Measurements from ENCODE around the gene BIK.

The BIK gene

GRCh38 chr22:43088984-43089717 is 21.4 kb upstream of the BIK start, which contains the start of gene TTLL1:
Gene TTLL1 (minus strand): TSS chr22:43089391. CDS start chr22:43075586, 13,805 bp downstream.
- Histone ChIP-seq H3K4me1 (peaks cover 0 to 12% (median 5%) of the 10 kb centered on the region in 4 donors), H3K4me3 (peak within 1 kb of the TSS; percentile 65 to 75), H3K27me3 (no peaks in the 10 kb centered on the region), H3K9me3 (no peaks in the 10 kb centered on the region), H3K27ac (peak within 1 kb of the TSS; percentile 6 to 49), H3K36me3 (no peaks in the 10 kb centered on the region)
- intact Hi-C loops (cut with DNase I; ENCODE audit: low total_unique reads) = no loop called here
- peak; percentile 12 to 30 for TF ChIP-seq CTCF (IDR thresholded peaks at IDR 0.05)
- DNase-seq = peak; percentile 85 to 87

- Histone ChIP-seq H3K27ac (no peak overlapping the region), H3K27me3 (no peaks in the 10 kb centered on the region), H3K4me1 (peaks cover 0 to 12% (median 5%) of the 10 kb centered on the region in 4 donors), H3K4me3 (no peak overlapping the region), H3K9me3 (no peaks in the 10 kb centered on the region), H3K36me3 (no peaks in the 10 kb centered on the region)
- TF ChIP-seq CTCF (IDR thresholded peaks at IDR 0.05) = peak; percentile 20 to 26
- peak in 1 of 2 donors; percentile 62 for DNase-seq
- intact Hi-C loops (cut with DNase I; ENCODE audit: low total_unique reads) = no loop called here
These were observed 20.3 kb upstream of the BIK start for GRCh38 chr22:43090130-43090789.

GRCh38 chr22:43092085-43092484 is 18.5 kb upstream of the BIK start:
- no peak for TF ChIP-seq CTCF (IDR thresholded peaks at IDR 0.05)
- intact Hi-C loops (cut with DNase I; ENCODE audit: low total_unique reads) = no loop called here
- Histone ChIP-seq H3K27me3 (no peaks in the 10 kb centered on the region), H3K27ac (no peak overlapping the region), H3K36me3 (no peaks in the 10 kb centered on the region), H3K4me3 (no peak overlapping the region), H3K4me1 (peaks cover 0 to 12% (median 5%) of the 10 kb centered on the region in 4 donors), H3K9me3 (peaks cover 0 to 3% (median 0%) of the 10 kb centered on the region in 3 donors)
- no peak for DNase-seq

GRCh38 chr22:43094085-43094484 is 16.5 kb upstream of the BIK start:
- TF ChIP-seq CTCF (IDR thresholded peaks at IDR 0.05) = no peak
- peaks cover 0 to 7% (median 0%) of the 10 kb centered on the region in 4 donors for H3K4me1 ChIP-seq
- DNase-seq = no peak
- H3K9me3 ChIP-seq = peaks cover 0 to 3% (median 0%) of the 10 kb centered on the region in 3 donors
- H3K27me3 ChIP-seq = no peaks in the 10 kb centered on the region
- no peaks in the 10 kb centered on the region for H3K36me3 ChIP-seq
- intact Hi-C loops (cut with DNase I; ENCODE audit: low total_unique reads) = no loop called here
- H3K4me3 ChIP-seq = no peak overlapping the region
- H3K27ac ChIP-seq = no peak overlapping the region

- Histone ChIP-seq H3K27ac (no peak overlapping the region), H3K36me3 (no peaks in the 10 kb centered on the region), H3K27me3 (no peaks in the 10 kb centered on the region), H3K4me3 (no peak overlapping the region), H3K9me3 (peaks cover 0 to 3% (median 0%) of the 10 kb centered on the region in 3 donors), H3K4me1 (peaks cover 0 to 6% (median 0%) of the 10 kb centered on the region in 4 donors)
- no peak for DNase-seq
- no peak for TF ChIP-seq CTCF (IDR thresholded peaks at IDR 0.05)
- intact Hi-C loops (cut with DNase I; ENCODE audit: low total_unique reads) = no loop called here
These were observed 16.0 kb upstream of the BIK start for GRCh38 chr22:43094551-43094950.
